ENCODE data around the gene GABBR1.

- TF ChIP-seq CTCF (IDR thresholded peaks at IDR 0.05), result no peak
- TF ChIP-seq POLR2A (IDR thresholded peaks at IDR 0.05), result no peak
Observed at GRCh38 chr6:29675561-29675960, 42.6 kb upstream of the GABBR1 start.

Measured in tibial nerve (tissue), 3 donors.